Neural progenitor cell (in vitro differentiated cells): ENCODE data around the gene C1orf122.

ENCODE experiments used
- CTCF ChIP-seq: fragments of 200-600 bp; sonication (generic); IDR thresholded peaks from 2 replicates; pipeline ENCODE4 v1.5.1; 2017; ENCODE audit warnings: antibody characterized with exemption, mild to moderate bottlenecking
- EZH2 ChIP-seq: fragments of 200-600 bp; sonication (generic); IDR thresholded peaks from 2 replicates; pipeline ENCODE4 v1.6.1; 2017; ENCODE audit warnings: antibody characterized with exemption, mild to moderate bottlenecking, moderate library complexity

DNA sequence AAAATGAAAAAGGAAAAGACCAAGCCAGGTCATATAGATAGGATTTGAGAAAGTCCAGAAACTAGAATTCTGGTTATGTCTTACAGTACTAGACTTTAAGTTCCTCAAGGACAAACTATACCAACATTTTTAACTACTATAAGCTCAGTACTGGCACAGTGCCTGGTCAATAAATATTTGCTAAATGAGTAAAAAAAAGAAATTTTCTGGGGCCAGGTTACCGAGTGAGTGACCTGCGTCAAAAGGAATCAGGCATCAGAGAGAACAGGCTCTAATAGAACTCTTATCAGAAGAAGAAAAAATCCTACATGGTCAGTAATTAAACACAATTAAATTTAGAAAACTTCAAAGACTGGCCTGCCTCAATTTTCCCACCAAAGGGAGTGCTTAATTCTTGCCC lies 24.2 kb downstream of the C1orf122 start:
- no peak for TF ChIP-seq CTCF
- no peak for TF ChIP-seq EZH2
